NCI-H460 (cell line): ENCODE data around the gene FAAH. TPM values are rescaled to one million over a fixed set of nuclear protein-coding genes. Genes with fewer than 3 reads are reported as not detected.
"Not testable (repeated sequence)": the region's sequence is repeated elsewhere in the genome, so short reads cannot be mapped to it uniquely, and the experiment has no call there.

ENCODE experiments used
- DNase-seq: peaks from one replicate; pipeline ENCODE4 v3.0.0-alpha.2; 2016; ENCODE audit warnings: low read depth; ENCODE audit errors: extremely low read depth
- polyA plus RNA-seq: library from polyadenylated mRNA; depleted of rRNA; stranded (reverse); fragments of >200 nt; gene quantifications from 2 replicates; pipeline ENCODE4 v1.2.3, GENCODE V29; 2014; cell fraction: nucleus; rRNA removed
- total RNA-seq: library from RNA; depleted of rRNA; stranded (reverse); fragments of >200 nt; shearing (Covaris generic); gene quantifications from 2 replicates; pipeline ENCODE4 v1.2.3, GENCODE V29; 2014; rRNA removed

FAAH gene
- 0.17 and 0.54 TPM in 2 replicates for total RNA-seq
- 5.9 and 8.8 TPM in 2 replicates for polyA plus RNA-seq

DNA sequence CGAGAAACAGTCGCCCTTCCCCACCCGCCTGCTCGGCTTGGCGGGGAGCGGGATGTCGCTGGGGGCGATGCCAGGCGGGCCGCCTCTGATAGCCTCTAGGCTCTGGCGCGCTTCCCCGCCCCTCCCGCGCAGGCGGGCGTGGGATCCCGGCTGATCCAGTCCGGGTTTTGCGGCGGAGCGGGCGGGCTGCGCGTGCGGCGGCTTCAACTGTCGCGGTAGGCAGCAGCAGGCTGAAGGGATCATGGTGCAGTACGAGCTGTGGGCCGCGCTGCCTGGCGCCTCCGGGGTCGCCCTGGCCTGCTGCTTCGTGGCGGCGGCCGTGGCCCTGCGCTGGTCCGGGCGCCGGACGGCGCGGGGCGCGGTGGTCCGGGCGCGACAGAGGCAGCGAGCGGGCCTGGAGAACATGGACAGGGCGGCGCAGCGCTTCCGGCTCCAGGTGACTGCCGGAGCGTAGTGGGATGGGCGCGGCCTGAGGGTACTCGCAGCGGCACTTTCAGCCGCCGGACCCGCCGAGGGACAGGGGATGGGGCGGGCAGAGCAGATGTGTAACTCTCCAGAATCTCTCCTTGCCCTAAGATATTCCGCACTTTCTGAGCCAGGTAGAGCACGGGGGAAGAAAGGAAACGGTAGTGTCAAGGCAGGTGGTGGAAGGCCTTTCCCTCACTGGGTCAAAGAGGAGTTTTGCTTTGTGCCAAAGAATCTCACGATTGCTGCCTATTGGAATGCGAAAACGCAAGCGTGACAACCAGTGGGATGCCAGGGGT is at the start of gene FAAH:
TSS of gene FAAH (plus strand) at position 210 of the 764 bp plus-strand sequence. CDS start at position 242, 32 bp downstream.
- no peak for DNase-seq

DNA sequence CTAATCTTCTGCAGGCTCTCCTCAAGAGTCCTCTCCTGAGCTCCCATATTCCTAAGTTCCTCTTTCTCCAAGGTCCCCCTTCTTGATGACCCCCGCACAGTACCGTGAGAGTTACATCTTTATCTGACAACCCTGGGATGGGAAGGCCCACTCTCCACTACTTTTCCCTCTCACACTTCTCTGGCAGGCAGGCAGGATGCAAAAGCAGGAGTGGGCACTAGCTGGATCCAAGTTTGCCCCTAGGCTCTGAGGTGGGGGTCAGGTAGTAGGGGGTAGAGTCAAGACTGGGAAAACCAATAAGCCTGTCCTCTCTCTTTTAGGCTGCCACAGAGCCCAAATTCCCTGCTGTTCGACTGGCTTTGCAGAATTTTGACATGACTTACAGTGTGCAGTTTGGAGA is 49.6 kb upstream of the FAAH start:
- no peak for DNase-seq

DNA sequence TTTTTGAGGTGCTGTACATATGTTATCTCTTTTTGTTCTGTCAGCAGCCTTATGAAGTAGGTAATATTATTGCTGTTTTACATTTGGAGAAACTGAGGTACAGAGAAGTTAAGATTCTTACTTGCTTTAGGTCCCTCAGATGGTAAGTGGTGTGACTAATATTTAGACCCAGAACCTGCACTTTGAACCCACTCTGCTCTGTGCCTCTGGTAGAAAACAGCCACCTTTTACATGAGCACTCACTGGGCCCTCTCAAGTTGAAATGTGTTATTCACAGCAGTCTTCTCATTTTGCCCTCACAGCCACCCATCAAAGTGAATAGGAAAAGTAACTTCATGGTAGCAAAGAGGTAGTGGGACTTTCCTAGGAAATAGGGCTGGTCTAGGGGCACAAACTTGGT is 48.8 kb upstream of the FAAH start:
- no peak for DNase-seq

DNA sequence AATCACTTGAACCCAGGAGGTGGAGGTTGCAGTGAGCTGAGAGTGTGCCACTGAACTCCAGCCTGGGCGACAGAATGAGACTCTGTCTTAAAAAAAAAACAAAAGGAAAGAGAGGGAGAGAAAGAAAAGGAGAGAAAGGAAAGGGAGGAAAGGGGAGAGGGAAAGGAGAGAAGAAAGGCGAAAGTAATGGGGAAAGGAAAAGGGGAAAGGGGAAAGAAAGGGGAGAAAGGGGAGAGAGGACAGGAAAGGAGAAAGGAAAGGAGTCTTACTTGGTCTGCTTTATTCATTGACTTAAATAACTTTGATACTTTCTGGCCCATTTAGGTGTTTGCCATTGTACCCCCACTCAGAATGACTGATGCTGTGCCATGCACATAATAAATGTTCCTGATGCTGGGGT is 41.8 kb upstream of the FAAH start:
- DNase-seq, result no peak

DNA sequence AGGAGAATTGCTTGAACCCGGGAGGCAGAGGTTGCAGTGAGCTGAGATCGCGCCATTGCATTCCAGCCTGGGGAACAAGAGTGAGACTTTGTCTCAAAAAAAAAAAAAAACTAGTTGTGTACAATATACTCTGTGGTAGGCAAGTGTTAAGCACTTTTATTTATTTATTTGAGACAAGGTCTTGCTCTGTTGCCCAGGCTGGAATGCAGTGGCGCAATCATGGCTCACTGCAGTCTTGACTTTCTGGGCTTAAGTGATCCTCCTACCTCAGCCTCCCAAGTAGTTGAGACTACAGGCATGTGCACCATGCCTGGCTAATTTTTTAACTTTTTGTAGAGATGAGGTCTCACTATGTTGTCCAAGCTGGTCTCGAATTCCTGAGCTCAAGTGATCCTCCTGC is 38.2 kb upstream of the FAAH start:
- DNase-seq, result not testable (repeated sequence)

DNA sequence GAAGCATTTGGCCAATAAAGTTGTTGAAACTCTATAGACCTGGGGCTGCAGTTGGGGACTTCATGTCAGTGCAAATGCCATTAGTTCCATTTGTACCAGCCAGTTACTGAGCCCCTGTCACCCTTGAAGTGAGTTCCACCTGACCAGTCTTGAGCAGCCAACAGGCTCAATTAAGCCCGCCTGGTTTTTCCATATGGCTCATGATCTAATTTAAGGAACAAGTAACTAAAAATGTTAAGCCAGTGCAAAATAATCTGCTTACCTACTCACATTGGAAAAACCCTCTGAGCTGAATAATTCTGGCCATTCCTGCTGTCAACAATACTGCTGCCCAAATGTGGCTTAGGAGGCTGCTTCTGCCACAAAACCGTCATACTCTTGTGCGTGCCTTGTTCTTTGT is 32.0 kb upstream of the FAAH start:
- no peak for DNase-seq

DNA sequence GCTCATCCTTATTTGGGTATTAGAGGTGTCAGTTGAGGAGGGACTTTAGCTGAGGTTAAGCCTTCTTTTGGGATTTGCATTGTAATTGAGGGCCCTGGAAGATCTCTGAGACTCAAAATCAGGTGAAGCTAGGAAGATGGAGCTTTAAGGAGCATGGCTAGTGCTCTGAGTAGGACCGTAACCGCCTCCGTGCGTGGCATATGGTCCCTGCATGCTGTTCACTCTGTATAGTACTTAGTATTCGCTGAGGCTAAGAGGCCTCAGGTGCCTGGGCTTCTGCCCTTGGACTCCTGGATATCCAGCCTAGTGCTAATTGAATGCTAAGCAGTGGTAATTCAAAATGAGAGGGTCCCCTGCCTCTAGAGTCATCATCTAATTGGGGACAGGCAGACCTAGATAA is 31.0 kb upstream of the FAAH start:
- DNase-seq, result no peak

DNA sequence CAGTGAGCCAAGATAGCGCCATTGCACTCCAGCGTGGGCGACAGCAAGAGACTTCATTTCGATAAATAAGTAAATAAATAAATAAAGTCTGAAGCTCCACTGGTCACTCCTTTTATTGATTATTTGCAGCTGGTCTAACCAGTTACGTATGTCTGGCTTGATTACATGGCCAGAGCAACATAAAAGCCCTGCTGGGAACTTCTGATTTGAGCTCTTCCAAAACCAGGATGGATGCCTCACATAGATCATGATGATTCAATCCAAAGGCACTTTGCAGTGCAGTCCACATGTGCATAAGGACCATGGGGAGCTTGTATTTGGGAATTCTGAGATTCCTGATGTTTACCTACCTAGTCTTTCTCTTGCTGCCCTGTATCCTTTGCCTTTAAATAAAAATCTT is 29.5 kb upstream of the FAAH start:
- no peak for DNase-seq

DNA sequence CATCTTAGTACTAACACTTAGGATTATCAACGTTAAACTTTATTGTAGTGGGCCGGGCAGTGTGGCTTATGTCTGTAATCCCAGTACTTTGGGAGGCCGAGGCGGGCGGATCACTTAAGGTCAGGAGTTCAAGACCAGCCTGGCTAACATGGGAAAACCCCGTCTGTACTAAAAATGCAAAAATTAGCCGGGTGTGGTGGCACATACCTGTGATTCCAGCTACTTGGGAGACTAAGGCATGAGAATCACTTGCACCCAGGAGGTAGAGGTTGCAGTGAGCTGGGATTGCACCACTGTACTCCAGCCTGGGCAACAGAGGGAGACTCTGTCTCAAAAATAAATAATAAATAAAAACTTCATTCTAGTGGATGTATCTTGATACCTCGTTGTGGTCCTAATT is 28.3 kb upstream of the FAAH start:
- DNase-seq, result not testable (repeated sequence)

DNA sequence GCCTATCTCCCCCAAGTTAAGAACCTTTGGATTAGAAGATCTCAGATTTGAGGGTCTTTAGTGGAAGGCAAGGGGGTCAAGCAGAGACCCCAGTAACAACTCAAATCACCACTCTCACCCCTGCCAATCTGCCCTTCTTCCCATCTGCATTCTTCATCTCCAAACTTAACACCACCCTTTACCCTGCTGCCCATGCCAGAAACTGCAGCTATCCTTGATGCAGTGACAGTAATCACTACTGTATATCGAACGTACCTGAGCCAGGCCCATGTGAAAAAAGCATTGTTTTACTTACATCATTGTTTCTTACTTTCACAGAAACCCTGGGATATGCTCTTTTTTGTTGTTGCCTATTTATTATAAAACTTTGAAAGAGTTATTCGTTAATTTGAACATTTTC is 27.0 kb upstream of the FAAH start:
- no peak for DNase-seq

DNA sequence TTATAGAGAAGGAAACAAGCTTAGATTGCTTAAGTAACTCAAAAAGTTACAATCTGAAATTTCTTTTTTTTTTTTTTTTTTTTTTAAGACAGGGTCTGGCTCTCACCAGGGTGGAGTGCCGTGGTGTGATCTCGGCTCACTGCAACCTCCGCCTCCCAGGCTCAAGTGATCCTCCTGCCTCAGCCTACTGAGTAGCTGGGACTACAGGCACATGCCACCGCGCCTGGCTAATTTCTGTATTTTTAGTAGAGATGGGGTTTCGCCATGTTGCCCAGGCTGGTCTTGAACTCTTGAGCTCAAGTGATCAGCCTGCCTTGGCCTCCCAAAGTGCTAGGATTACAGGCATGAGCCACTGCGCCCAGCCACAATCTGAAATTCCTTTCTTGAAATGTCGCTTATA is 26.4 kb upstream of the FAAH start:
- not testable (repeated sequence) for DNase-seq

DNA sequence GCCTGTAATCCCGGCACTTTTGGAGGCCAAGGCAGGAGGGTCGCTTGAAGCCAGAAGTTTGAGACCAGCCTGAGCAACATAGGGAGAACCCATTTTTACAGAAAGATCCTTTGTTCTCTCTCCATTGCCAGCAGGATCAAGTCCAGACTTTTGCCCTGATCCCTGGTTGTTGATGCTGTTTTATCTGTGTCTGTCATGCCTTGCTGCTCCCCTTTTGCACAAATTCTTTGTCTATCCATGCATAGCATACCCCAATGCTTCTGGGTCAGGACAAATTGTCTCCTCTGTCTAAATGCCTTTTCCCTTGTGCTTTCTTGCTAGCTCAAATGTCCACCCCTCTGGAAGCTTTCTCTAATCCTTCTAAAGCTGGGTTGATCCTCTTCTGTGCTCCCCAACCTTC is 25.3 kb upstream of the FAAH start:
- no peak for DNase-seq

DNA sequence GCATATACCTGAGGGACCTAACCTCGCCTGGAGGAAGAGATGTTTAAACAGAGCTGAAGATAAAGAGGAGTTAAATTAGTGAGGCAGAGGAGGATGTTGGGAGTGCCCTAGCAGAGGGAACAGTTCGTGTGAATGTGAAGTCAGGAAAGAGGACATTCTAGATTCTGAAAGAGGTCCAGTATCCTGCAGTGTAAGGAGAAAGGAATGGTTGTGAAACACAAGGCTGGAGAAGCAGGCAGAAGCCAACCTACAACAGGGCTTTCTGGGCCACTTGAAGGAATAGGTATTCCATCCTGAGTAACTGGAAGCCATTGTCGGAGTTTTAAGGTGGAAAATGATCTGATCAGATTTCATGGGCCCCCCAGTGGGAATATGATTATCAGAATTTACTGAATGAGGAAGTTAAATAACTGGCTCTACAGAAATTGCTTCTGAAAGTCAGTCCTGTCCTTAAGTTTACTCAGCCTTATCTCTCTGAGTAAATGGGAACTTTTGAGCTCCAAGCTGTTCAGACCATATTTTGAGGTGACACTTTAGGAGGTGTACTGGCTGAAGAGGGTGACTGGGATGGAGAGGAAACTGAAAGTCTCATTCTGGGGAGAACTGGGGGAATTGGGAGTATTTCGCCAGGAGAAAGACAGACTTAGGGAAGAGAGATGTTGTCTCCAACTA is 24.4 kb upstream of the FAAH start:
- DNase-seq, result no peak

DNA sequence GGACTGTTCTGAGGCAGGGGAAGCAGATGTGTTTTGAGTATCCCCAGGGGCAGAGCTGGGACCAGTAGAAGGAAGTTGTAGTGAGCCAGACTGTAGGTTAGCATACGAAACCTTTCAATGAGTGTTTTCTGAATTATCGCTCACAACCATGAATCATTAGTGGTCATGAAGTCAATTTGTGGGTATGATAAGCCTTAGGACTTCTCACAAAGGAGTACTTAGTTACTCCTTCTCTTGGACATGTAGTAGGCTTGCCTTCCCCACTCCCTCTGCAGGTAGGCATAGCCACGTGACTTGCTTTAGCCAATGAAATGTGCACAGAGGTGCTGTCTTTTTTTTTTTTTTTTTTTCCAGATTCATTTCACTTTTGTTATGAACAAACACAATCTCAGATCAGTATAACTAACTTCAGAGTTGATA is 23.9 kb upstream of the FAAH start:
- no peak for DNase-seq

DNA sequence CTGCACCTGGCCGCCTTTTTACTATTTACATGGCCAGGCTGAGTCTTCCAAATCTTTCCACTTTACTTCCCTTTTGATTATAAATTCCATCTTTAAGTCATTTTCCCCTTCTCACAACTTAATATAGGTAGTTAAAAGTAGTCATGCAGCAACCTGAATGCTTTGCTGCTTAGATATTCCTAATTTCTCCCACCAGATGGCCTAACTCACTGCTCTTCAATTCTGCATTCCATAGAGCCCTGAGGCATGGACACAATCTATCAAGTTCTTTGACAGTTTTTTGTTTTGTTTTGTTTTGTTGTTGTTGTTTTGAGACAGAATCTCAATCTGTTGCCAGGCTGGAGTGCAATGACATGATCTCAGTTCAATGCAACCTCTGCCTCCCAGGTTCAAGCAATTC is 21.7 kb upstream of the FAAH start:
- DNase-seq, result no peak

DNA sequence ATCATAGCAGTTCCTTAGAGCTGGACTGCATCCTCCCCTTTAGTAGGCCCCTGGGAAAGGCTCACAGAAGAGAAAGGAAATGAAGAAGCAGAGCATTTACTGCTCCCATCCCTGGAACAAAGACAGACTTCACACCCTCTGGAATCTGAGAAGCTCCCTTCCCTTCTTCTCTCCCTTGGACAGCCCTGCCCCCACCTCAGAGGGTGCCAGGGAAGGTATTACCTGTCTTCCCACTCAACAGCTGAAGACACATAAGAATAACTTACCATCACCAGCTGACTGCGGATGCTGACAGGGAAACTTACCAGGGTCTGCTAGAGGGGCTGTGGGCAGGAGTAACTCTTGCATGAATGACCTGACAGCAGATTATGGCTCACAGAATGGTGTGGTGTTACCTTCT is 14.1 kb upstream of the FAAH start:
- no peak for DNase-seq

DNA sequence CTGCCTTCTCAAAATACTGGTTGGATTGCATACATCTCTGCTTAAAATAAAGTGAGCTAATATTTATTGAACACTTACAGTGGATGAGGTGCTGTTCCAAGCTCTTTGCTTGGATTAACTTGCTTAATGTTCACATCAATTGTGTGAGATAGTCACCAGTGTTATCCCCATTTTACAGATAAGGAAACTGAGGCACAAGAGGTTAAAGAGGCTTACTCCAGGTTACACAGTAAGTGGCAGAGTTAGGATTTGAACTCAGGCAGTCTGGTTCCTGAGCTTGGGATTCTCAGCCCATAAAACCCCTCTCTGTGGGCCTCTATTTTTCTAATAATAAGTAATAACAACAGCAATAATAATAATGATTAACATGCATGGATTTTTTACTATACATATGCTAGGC is 13.6 kb upstream of the FAAH start:
- no peak for DNase-seq

DNA sequence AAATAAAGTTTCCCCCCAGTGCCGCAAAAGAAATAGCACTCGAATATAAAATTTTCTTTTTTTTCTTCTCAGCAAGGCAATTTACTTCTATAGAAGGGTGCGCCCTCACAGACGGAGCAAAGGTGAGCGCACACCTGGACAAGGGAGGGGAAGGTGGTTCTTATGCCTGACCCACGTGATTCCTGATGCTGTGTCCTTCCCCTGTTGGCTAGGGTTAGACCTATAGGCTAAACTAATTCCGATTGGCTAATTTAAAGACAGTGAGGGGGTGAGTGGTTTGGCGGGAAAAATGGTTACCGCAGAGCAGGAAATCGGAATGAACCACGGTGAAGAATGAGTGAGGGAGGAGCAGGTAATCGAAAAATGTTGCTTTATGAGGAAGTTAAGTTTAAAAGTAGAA is 607 bp upstream of the FAAH start:
- DNase-seq, result no peak

DNA sequence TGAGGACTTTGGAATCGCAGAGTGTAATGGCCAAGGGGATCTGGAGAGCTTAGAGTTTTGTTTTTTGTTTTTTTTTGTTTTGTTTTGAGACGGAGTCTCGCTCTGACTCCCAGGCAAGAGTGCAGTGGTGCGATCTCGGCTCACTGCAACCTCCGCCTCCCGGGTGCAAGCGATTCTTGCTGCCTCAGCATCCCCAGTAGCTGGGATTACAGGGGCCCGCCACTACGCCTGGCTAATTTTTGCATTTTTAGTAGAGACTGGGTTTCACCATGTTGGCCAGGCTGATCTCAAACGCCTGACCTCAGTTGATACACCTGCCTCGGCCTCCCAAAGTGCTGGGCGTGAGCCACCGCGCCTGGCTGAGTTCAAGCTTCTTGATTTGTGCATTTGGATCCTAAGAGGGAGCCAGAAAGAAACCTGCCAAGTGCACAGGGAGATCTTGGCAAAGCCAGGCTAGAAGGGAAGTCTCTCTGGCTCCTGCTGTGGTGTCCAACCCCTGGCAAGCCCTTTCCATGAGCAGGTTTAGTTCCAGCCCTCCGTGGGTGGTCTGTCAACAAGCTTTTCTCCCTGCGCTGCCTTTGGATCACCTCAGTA is 852 bp downstream of the FAAH start:
- no peak for DNase-seq

DNA sequence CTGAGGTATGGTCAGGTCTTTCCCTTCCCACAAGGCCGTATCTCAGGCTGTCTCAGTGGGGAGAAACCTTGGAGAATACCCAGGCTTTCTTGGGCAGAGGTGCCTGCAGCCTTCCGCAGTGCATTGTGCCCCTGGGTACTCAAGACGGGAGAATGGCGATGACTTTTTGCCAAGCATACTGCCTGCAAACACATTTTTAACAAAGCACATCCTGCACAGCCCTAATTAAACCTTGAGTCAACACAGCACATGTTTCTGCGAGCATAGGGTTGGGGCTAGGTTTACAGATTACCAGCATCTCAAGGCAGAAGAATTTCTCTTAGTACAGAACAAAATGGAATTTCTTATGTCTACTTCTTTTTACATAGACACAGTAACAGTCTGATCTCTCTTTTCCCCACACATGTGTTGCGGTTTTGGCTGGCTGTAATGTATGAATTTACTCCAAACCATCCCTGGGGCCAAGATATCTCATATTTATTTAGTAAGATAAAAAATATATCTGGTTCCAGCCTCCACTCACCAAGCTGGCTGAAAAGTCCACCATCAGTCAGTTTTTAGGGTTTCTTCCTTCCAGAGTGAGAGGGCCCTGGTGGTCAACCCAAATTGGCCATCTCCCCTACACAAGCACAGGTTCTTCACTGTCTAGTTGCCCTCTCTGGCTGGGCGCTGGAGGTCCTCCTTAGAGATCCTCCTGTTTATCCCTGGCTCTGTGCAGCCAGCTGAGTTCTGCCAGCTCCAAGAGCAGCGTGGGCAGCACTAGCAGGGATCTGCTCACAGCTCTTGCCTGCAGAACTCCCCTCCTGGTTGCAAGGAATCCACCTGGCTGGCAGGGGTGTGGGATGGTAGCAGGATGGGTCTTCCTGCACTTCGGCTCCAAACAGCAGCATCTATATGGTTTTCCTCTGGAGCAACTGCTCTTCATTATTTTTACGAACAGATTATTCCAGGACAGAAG is 2.6 kb downstream of the FAAH start:
- no peak for DNase-seq

DNA sequence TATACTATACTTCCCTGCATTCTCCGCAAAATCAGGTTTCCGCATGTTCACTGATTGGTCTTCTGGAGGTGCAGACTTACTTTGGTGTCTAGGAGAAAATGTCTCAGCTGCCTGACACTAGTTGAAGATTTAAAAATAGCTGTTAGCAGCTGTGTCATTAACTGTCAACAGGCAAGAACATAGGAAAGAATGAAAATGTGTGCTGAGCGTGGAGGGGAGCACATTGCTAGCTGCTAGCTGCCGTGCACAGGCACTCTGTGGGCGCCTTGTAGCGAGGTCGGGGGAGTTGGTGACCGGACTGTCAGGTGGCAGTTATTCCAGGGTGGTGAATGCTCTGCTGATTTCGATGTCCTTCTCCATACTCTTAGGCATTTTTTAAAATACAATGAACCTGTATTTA is 5.2 kb downstream of the FAAH start:
- DNase-seq, result no peak
